GM18861 (cell line): ENCODE data around the gene SEPTIN10.

Source experiments
- ATAC-seq: cut with Tn5 transposase; IDR thresholded peaks from one replicate; pipeline ENCODE4 v1.9.1; 2021; ENCODE audit not compliant: unreplicated experiment

The SEPTIN10 gene

GRCh38 chr2:109501461-109501860, 112.3 kb downstream of the SEPTIN10 start:
- no peak for ATAC-seq

GRCh38 chr2:109500910-109501309, 112.9 kb downstream of the SEPTIN10 start:
- ATAC-seq, result no peak

- no peak for ATAC-seq
These were observed 114.2 kb downstream of the SEPTIN10 start for GRCh38 chr2:109499566-109499965.

DNA sequence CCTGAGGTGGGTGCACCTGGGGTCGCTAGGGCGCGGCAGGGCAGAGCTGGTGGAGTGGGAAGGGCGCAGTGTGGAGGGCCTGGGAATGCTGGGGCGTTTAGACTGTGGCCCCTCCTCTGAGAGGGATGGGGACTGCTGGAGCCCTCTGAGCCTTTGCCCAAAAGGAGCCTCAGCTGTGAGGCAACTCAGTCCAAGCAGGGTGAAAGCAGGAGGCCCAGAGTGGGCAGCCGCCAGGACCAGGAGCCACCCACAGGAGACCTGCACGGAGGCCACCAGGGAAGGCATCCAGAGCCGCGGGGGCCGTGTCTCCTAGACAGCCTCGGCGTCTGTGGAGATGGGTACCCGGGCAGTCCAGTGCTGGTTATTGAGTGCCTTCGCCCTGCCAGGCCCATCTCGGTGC, 114.9 kb downstream of the SEPTIN10 start:
- no peak for ATAC-seq

DNA sequence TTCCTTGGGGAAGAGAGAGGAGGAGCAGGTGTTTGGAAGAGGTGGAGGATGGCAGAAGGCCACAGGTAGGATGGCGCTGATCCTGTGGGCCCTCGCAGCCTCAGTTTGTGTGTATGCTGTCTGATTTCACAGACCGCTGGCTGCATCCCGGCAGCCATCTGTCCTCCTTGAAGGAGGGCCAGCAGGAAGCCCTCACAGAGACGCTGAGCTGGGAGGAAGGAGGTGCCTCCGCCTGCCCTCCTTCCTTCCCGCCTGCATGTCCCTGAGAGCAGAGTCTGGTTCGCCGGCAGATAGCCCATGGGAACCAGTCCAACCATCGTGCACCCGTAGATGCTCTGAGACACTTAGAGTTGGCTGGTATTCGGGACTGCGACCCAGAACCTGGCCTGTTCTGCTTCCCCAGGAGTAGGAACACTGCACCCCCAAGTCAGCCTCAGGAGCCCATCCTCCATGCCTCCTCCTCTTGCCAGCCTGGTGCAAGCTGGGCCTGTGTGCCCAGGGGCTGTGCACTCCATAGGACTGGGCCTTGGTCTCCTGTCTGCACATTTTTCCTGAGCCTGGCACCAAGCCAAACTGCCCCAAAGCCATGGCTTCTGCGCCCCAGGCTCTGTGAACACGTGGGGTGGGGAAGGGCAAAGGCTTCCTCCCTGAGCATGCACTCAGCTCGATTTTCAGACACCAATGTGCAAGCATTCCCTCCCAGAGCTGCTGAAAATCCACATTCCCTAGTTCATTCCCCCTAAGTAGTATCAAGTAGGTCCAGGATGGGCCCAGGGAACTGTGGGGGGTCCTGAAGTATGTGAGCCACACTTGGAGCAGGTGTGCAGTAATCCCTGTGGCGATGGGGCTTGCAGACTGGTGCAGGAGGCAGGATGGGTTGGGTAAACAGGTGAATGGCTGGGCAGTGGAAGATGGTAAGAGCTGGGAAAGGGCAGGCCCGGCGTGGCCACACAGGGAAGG, 115.6 kb downstream of the SEPTIN10 start:
- ATAC-seq, result no peak

GRCh38 chr2:109497463-109497862, 116.3 kb downstream of the SEPTIN10 start:
- ATAC-seq, result no peak

GRCh38 chr2:109494351-109494750, 119.4 kb downstream of the SEPTIN10 start:
- ATAC-seq, result no peak

- no peak for ATAC-seq
These were observed 120.4 kb downstream of the SEPTIN10 start for GRCh38 chr2:109493176-109493935.
